Endothelial cell (in vitro differentiated cells): ENCODE data around the gene NMNAT3. TPM values are rescaled to one million over a fixed set of nuclear protein-coding genes. Genes with fewer than 3 reads are reported as not detected.

Experiments used
- DNase-seq: peaks from one replicate; pipeline ENCODE4 v3.0.0; 2021; ENCODE audit warnings: low spot score
- H3K27ac Mint-ChIP-seq: one replicate; pipeline ENCODE4 v1.8.0; 2021; ENCODE audit warnings: mixed read lengths, inconsistent platforms; ENCODE audit not compliant: unreplicated experiment
- H3K27me3 Mint-ChIP-seq: one replicate; pipeline ENCODE4 v1.8.0; 2021; ENCODE audit warnings: mild to moderate bottlenecking, moderate library complexity, mixed read lengths, inconsistent platforms; ENCODE audit not compliant: unreplicated experiment
- H3K36me3 Mint-ChIP-seq: one replicate; pipeline ENCODE4 v1.8.0; 2021; ENCODE audit warnings: mild to moderate bottlenecking, low read depth, mixed read lengths, inconsistent platforms; ENCODE audit not compliant: unreplicated experiment
- H3K4me1 Mint-ChIP-seq: one replicate; pipeline ENCODE4 v1.8.0; 2021; ENCODE audit warnings: mild to moderate bottlenecking, mixed read lengths, inconsistent platforms; ENCODE audit not compliant: unreplicated experiment
- H3K4me3 Mint-ChIP-seq: one replicate; pipeline ENCODE4 v1.8.0; 2021; ENCODE audit warnings: mild to moderate bottlenecking, mixed read lengths, inconsistent platforms; ENCODE audit not compliant: unreplicated experiment
- H3K9me3 Mint-ChIP-seq: one replicate; pipeline ENCODE4 v1.8.0; 2021; ENCODE audit warnings: mixed read lengths, inconsistent platforms; ENCODE audit not compliant: unreplicated experiment
- total RNA-seq: library from RNA; stranded (reverse); fragmentation: NEBNext Ultra II Directional; extraction: Animal tissue kit (Norgen Biotek cat#: 25700); gene quantifications from one replicate; pipeline ENCODE4 v1.2.1, GENCODE V29; 2021; ENCODE audit not compliant: unreplicated experiment
- TF ChIP-seq, protein P1 (sequence below): fragments of 200-600 bp; sonication (generic); IDR thresholded peaks from one replicate; pipeline ENCODE4 v1.5.0; 2021; ENCODE audit warnings: antibody characterized with exemption; ENCODE audit not compliant: unreplicated experiment

The NMNAT3 gene
- total RNA-seq, 1 donor from 2014 or later = 0.62 TPM

DNA sequence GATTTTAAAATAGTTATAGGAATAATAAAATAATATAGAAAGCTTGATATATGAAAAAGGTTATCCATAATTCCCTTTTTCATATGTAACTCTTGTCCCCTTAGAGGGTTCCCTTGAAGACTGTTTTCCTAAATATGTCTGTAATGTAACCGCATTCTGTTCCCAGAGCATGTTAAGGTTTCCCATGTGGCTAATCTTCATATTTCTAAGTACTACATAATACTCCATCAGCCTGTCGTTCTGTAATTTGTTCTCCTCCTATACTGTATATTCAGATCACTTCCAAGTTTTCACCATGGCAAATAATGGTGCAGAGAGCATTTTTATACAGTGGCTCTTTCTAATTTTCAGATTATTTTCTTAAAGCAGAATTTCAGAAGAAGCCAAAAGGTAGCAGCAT, 6.7 kb downstream of the NMNAT3 start:
- no peak for DNase-seq
- Mint-ChIP-seq H3K4me1 (peaks cover 4% of the 10 kb centered on the region), H3K27me3 (peaks cover 5% of the 10 kb centered on the region), H3K9me3 (no peaks in the 10 kb centered on the region), H3K4me3 (no peak overlapping the region), H3K36me3 (no peaks in the 10 kb centered on the region), H3K27ac (no peak overlapping the region)
- TF ChIP-seq, protein P1, sequence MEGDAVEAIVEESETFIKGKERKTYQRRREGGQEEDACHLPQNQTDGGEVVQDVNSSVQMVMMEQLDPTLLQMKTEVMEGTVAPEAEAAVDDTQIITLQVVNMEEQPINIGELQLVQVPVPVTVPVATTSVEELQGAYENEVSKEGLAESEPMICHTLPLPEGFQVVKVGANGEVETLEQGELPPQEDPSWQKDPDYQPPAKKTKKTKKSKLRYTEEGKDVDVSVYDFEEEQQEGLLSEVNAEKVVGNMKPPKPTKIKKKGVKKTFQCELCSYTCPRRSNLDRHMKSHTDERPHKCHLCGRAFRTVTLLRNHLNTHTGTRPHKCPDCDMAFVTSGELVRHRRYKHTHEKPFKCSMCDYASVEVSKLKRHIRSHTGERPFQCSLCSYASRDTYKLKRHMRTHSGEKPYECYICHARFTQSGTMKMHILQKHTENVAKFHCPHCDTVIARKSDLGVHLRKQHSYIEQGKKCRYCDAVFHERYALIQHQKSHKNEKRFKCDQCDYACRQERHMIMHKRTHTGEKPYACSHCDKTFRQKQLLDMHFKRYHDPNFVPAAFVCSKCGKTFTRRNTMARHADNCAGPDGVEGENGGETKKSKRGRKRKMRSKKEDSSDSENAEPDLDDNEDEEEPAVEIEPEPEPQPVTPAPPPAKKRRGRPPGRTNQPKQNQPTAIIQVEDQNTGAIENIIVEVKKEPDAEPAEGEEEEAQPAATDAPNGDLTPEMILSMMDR = no peak

DNA sequence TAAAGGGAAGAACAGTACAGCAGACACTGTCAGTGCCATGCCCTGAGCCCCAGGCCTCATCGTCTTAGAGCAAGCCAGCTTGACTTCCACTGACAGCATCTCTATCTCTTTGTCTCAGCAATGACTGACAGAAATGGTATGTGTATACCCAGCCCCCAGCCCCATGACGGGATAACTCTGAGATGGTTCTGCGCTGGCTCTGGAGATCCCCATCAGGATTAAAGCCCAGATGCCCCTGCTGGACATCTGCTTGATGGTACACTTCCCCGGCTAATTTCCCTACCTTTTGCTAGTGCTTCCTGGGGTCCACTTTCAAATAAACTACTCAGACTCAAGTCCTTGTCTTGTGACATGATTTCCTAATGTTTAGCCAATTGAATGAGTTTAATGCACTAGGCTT, 7.6 kb downstream of the NMNAT3 start:
- Mint-ChIP-seq H3K27me3 (peaks cover 3% of the 10 kb centered on the region), H3K36me3 (no peaks in the 10 kb centered on the region), H3K4me3 (no peak overlapping the region), H3K27ac (no peak overlapping the region), H3K9me3 (no peaks in the 10 kb centered on the region), H3K4me1 (peaks cover 4% of the 10 kb centered on the region)
- TF ChIP-seq, protein P1 = no peak
- no peak for DNase-seq

DNA sequence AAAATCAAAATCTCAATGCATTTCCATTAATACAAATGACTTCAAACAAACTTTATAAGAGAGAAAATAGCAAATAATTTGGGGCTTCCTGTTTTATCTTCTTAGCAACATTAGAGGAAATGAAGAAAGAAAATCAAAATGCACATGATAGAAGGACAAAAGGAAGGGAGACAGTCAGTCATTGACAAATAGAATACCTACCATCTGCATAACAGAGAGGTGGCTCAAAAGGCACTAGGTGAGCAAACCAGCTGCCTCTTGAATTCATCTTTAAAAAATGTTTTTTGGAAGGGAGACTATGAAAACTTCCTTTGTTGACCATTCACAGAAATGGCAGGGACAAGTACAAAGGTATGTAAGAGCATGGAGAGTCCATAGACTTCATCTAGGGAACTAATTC, 9.4 kb downstream of the NMNAT3 start:
- Mint-ChIP-seq H3K4me1 (peaks cover 4% of the 10 kb centered on the region), H3K36me3 (no peaks in the 10 kb centered on the region), H3K9me3 (no peaks in the 10 kb centered on the region), H3K27ac (no peak overlapping the region), H3K4me3 (no peak overlapping the region), H3K27me3 (peaks cover 3% of the 10 kb centered on the region)
- DNase-seq = no peak
- TF ChIP-seq, protein P1 = no peak

DNA sequence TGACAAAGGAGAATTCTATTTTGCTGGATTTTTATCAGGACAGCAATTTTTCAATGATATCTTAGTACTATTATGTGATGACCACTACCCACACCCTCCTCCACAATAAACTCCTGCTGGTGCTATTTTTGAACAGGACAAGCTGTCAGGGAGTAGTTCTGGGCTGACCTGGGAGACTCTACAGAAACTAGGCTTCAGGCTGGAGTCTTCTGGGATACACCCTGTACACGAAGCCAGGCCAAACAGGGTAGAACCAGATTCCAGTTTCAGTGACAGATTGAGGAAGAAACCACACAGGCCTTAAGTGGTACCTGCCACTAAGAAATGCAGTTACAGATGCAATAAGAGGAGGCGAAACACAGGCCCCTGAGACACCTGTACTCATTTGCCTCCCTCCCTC, 12.8 kb downstream of the NMNAT3 start:
- no peak for DNase-seq
- no peak overlapping the region for H3K27ac Mint-ChIP-seq
- no peaks in the 10 kb centered on the region for H3K9me3 Mint-ChIP-seq
- H3K27me3 Mint-ChIP-seq = peaks cover 3% of the 10 kb centered on the region
- H3K4me1 Mint-ChIP-seq = peaks cover 4% of the 10 kb centered on the region
- TF ChIP-seq, protein P1 = no peak
- H3K36me3 Mint-ChIP-seq = no peaks in the 10 kb centered on the region
- no peak overlapping the region for H3K4me3 Mint-ChIP-seq

DNA sequence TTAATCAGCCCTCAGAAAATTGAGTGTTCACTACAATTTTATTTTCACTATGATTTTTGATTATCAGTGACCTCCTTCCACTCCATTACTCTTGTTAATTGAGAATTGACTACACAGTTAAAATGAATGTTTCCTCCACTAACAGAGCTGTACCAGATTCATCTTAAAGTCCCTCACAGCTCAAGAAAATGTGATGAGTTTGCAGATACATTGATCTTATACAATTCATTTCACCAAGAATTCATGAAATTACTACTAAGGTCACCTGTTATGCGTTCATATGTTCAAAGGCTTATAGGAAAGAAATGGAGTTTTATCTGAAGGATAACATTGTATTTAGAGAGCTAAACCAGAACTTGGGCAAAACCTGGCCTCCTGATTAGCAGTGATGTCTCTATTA, 17.5 kb downstream of the NMNAT3 start:
- no peak for DNase-seq
- Mint-ChIP-seq H3K9me3 (no peaks in the 10 kb centered on the region), H3K27me3 (peaks cover 2% of the 10 kb centered on the region), H3K36me3 (no peaks in the 10 kb centered on the region), H3K4me1 (peaks cover 2% of the 10 kb centered on the region), H3K4me3 (no peak overlapping the region), H3K27ac (no peak overlapping the region)
- TF ChIP-seq, protein P1 = no peak
